GM23338 (cell line): ENCODE results near the gene STK38L. TPM values are rescaled to one million over a fixed set of nuclear protein-coding genes. Genes with fewer than 3 reads are reported as not detected.

Experiments
- ATAC-seq: fragments of 200-7000 bp; cut with Tn5 transposase; 3 replicates; pipeline ENCODE4 v1.9.1; 2020
- DNase-seq: peaks from one replicate; pipeline ENCODE4 v3.0.0-alpha.2; 2015; ENCODE audit warnings: low spot score
- H2AFZ ChIP-seq: fragments of 200-600 bp; sonication (generic); 2 replicates; pipeline ENCODE4 v1.8.0; 2016; ENCODE audit warnings: antibody characterized with exemption, mild to moderate bottlenecking, moderate library complexity
- H3F3A ChIP-seq: fragments of 200-600 bp; sonication (generic); replicated peaks from 2 replicates; pipeline ENCODE4 v1.8.0; 2017; ENCODE audit warnings: antibody characterized with exemption, mixed run types, low read depth
- H3K27ac ChIP-seq: fragments of 200-600 bp; sonication (generic); 2 replicates; pipeline ENCODE4 v1.6.1; 2016; ENCODE audit warnings: low read depth
- H3K27me3 ChIP-seq: fragments of 200-600 bp; sonication (generic); 2 replicates; pipeline ENCODE4 v1.8.0; 2016; ENCODE audit warnings: mild to moderate bottlenecking, mixed run types, moderate library complexity; ENCODE audit not compliant: insufficient read depth
- H3K36me3 ChIP-seq: fragments of 200-600 bp; sonication (generic); 2 replicates; pipeline ENCODE4 v1.8.0; 2016; ENCODE audit warnings: mild to moderate bottlenecking; ENCODE audit not compliant: insufficient read depth
- H3K4me1 ChIP-seq: fragments of 200-600 bp; sonication (generic); 2 replicates; pipeline ENCODE4 v1.8.0; 2016; ENCODE audit warnings: mild to moderate bottlenecking, moderate library complexity; ENCODE audit not compliant: insufficient read depth
- H3K4me2 ChIP-seq: fragments of 200-600 bp; sonication (generic); 2 replicates; pipeline ENCODE4 v1.7.1; 2017; ENCODE audit warnings: mixed run types
- H3K4me3 ChIP-seq: fragments of 200-600 bp; sonication (generic); 2 replicates; pipeline ENCODE4 v1.6.1; 2016; ENCODE audit warnings: mixed run types
- H3K79me2 ChIP-seq: fragments of 200-600 bp; sonication (generic); replicated peaks from 2 replicates; pipeline ENCODE4 v1.8.0; 2017; ENCODE audit warnings: mild to moderate bottlenecking; ENCODE audit not compliant: insufficient read depth
- H3K9me2 ChIP-seq: fragments of 200-600 bp; sonication (generic); 2 replicates; pipeline ENCODE4 v1.8.0; 2017; ENCODE audit not compliant: insufficient read depth
- H4K20me1 ChIP-seq: fragments of 200-600 bp; sonication (generic); replicated peaks from 2 replicates; pipeline ENCODE4 v1.8.0; 2017; ENCODE audit warnings: mild to moderate bottlenecking; ENCODE audit not compliant: insufficient read depth
- H3K27ac Mint-ChIP-seq: 2 replicates; pipeline ENCODE4 v1.8.0; 2020; ENCODE audit warnings: inconsistent platforms, mild to moderate bottlenecking, moderate library complexity, mixed read lengths
- H3K27me3 Mint-ChIP-seq: 3 replicates; pipeline ENCODE4 v1.8.0; 2022; ENCODE audit warnings: low read depth, mild to moderate bottlenecking, moderate library complexity, mixed read lengths, inconsistent platforms; ENCODE audit not compliant: insufficient read depth, poor library complexity
- H3K36me3 Mint-ChIP-seq: 3 replicates; pipeline ENCODE4 v1.8.0; 2021; ENCODE audit warnings: low read depth, mild to moderate bottlenecking, inconsistent platforms, moderate library complexity, mixed read lengths
- H3K4me1 Mint-ChIP-seq: 3 replicates; pipeline ENCODE4 v1.8.0; 2020; ENCODE audit warnings: mild to moderate bottlenecking, inconsistent platforms, mixed read lengths
- H3K4me3 Mint-ChIP-seq: 3 replicates; pipeline ENCODE4 v1.8.0; 2021; ENCODE audit warnings: moderate library complexity, mild to moderate bottlenecking, inconsistent platforms, mixed read lengths
- H3K9me3 Mint-ChIP-seq: 3 replicates; pipeline ENCODE4 v1.8.0; 2020; ENCODE audit warnings: moderate library complexity, mild to moderate bottlenecking, inconsistent platforms, mixed read lengths
- CREB1 ChIP-seq: fragments of 250-450 bp; sonication (Bioruptor Pico); IDR thresholded peaks from 2 replicates; pipeline ENCODE4 v1.5.0; 2020; ENCODE audit warnings: low read depth, mild to moderate bottlenecking, moderate library complexity
- CTCF ChIP-seq, 2 experiments: fragments of 200-600 bp in 1 of 2; sonication (generic) in 1 of 2; conservative IDR thresholded peaks; 2 replicates each; pipeline versions ENCODE4 v1.5.1 to v1.6.1; 2016 to 2017; ENCODE audit warnings: antibody characterized with exemption in 2 of 2, low read depth in 2 of 2, mild to moderate bottlenecking in 2 of 2, moderate library complexity in 1 of 2
- EZH2 ChIP-seq: fragments of 200-600 bp; sonication (generic); IDR thresholded peaks from one replicate; pipeline ENCODE4 v1.8.0; 2017; ENCODE audit warnings: antibody characterized with exemption, mild to moderate bottlenecking, low read depth; ENCODE audit not compliant: unreplicated experiment
- ZNF114 ChIP-seq: fragments of 250-450 bp; sonication (Bioruptor Pico); IDR thresholded peaks from 2 replicates; pipeline ENCODE4 v1.5.0; 2020; ENCODE audit warnings: mild to moderate bottlenecking, moderate library complexity
- ZNF331 ChIP-seq: fragments of 250-450 bp; sonication (Bioruptor Pico); IDR thresholded peaks from 2 replicates; pipeline ENCODE4 v1.5.0; 2020; ENCODE audit warnings: low read depth, mild to moderate bottlenecking, moderate library complexity
- polyA plus RNA-seq: library from polyadenylated mRNA; unstranded; fragments of >200 nt; fragmentation: Nextera tagmentation; extraction: Ambion mirVana; gene quantifications from 2 replicates; pipeline ENCODE4 v1.2.1, GENCODE V29; 2016
- total RNA-seq: library from RNA; depleted of rRNA; stranded (reverse); fragments of >200 nt; shearing (Covaris generic); gene quantifications from 2 replicates; pipeline ENCODE4 v1.2.3, GENCODE V29; 2014
- TF ChIP-seq, protein P1 (sequence below): IDR thresholded peaks from one replicate; pipeline ENCODE4 v1.6.1; 2018; ENCODE audit warnings: antibody characterized with exemption; ENCODE audit not compliant: unreplicated experiment

Gene STK38L
- total and polyA plus RNA-seq, 2 experiments from 2014 or later, result 28.9 to 56.5 TPM

DNA sequence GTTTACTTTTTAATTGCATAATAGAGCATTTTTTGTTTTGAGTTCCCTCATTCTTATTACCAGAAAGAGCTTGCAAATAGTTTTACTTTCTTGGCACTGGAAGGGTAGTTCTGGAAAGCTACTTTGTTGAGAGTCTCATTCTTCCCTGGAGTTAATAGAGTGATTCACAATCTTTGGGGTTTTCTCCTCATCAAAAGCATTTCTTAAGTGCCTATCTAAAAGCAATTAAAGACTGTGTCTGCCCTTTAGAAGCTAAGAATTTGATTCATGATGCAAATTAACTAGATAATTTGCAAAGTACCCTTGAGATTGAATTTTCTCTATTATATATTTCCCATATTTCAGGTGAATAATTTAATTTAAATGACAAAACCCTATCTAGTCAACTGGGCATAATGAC lies 80.4 kb downstream of the STK38L start (continued):
- TF ChIP-seq, protein P1, sequence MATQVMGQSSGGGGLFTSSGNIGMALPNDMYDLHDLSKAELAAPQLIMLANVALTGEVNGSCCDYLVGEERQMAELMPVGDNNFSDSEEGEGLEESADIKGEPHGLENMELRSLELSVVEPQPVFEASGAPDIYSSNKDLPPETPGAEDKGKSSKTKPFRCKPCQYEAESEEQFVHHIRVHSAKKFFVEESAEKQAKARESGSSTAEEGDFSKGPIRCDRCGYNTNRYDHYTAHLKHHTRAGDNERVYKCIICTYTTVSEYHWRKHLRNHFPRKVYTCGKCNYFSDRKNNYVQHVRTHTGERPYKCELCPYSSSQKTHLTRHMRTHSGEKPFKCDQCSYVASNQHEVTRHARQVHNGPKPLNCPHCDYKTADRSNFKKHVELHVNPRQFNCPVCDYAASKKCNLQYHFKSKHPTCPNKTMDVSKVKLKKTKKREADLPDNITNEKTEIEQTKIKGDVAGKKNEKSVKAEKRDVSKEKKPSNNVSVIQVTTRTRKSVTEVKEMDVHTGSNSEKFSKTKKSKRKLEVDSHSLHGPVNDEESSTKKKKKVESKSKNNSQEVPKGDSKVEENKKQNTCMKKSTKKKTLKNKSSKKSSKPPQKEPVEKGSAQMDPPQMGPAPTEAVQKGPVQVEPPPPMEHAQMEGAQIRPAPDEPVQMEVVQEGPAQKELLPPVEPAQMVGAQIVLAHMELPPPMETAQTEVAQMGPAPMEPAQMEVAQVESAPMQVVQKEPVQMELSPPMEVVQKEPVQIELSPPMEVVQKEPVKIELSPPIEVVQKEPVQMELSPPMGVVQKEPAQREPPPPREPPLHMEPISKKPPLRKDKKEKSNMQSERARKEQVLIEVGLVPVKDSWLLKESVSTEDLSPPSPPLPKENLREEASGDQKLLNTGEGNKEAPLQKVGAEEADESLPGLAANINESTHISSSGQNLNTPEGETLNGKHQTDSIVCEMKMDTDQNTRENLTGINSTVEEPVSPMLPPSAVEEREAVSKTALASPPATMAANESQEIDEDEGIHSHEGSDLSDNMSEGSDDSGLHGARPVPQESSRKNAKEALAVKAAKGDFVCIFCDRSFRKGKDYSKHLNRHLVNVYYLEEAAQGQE, result no peak
- TF ChIP-seq ZNF114, result no peak

DNA sequence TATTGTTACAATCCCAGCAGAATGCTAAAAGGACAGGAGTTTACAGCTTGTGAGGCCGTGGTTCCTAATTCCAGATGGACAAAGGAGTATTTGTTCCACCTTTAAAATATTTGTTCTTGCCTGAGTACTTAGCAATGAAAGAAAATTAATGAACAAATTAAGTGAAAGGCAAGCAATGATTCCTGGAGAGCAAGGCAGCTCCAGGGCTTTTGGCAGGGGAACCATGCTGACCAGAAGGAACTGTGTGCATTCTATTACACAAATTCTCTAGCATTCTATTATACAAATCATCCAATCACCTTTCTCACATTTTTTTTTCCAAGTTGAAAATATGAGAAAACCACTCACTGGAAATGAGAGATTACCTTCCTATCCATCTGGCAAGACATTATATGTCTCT lies 86.8 kb downstream of the STK38L start:
- H4K20me1 ChIP-seq, result no peaks in the 10 kb centered on the region
- peaks cover 38% of the 10 kb centered on the region for H3K27me3 ChIP-seq
- DNase-seq (no peak), ATAC-seq (no peak)
- no peak overlapping the region for H3K27ac ChIP-seq
- no peaks in the 10 kb centered on the region for H3K9me2 ChIP-seq
- no peak overlapping the region for H3K27ac Mint-ChIP-seq
- no peak overlapping the region for H3K4me2 ChIP-seq
- peaks cover 25% of the 10 kb centered on the region for H3K27me3 Mint-ChIP-seq
- no peak overlapping the region for H3K4me3 Mint-ChIP-seq
- H3K4me1 ChIP-seq, result peaks cover 29% of the 10 kb centered on the region
- no peak overlapping the region for H3K4me3 ChIP-seq
- H2AFZ ChIP-seq, result no peak overlapping the region
- TF ChIP-seq ZNF114 (no peak), CTCF (conservative IDR thresholded peaks at IDR 0.05; ENCODE audit: low read depth in 2 of 2) (no peak), CREB1 (CRISPR knock-in tag) (no peak), EZH2 (no peak), ZNF331 (no peak)
- TF ChIP-seq, protein P1, result no peak
- H3K4me1 Mint-ChIP-seq, result peaks cover 27% of the 10 kb centered on the region
- H3K79me2 ChIP-seq, result peaks cover 24% of the 10 kb centered on the region
- H3K9me3 Mint-ChIP-seq, result no peaks in the 10 kb centered on the region
- H3K36me3 ChIP-seq, result no peaks in the 10 kb centered on the region
- no peaks in the 10 kb centered on the region; the same call in 1 of the 2 replicates for H3F3A ChIP-seq
- H3K36me3 Mint-ChIP-seq, result no peaks in the 10 kb centered on the region
